Mucosa of stomach (tissue), 1 donor: ENCODE results near the gene ENTPD1.

ENCODE experiments used
- H3K27me3 ChIP-seq: one replicate; pipeline ENCODE4 v1.7.0; 2013; ENCODE audit warnings: mild to moderate bottlenecking, low read length; ENCODE audit not compliant: control insufficient read depth, insufficient read depth
- H3K36me3 ChIP-seq: one replicate; pipeline ENCODE4 v1.7.0; 2013; ENCODE audit warnings: low read length; ENCODE audit not compliant: control insufficient read depth, insufficient read depth
- H3K4me1 ChIP-seq: one replicate; pipeline ENCODE4 v1.7.0; 2013; ENCODE audit warnings: mild to moderate bottlenecking, low read length; ENCODE audit not compliant: control insufficient read depth, insufficient read depth
- H3K4me3 ChIP-seq: one replicate; pipeline ENCODE4 v1.7.0; 2013; ENCODE audit warnings: low read length
- H3K9ac ChIP-seq: one replicate; pipeline ENCODE4 v1.7.0; 2013; ENCODE audit warnings: mild to moderate bottlenecking, low read length, moderate library complexity
- H3K9me3 ChIP-seq: one replicate; pipeline ENCODE4 v1.7.0; 2013; ENCODE audit warnings: mild to moderate bottlenecking, low read length, moderate library complexity; ENCODE audit not compliant: control insufficient read depth
- donor health status: Pancreatic carcinoma.

The ENTPD1 gene

GRCh38 chr10:95821720-95822119, 65.8 kb downstream of the ENTPD1 start:
- Histone ChIP-seq H3K36me3 (no peaks in the 10 kb centered on the region), H3K4me3 (no peak overlapping the region), H3K4me1 (no peaks in the 10 kb centered on the region), H3K27me3 (no peaks in the 10 kb centered on the region), H3K9me3 (no peaks in the 10 kb centered on the region), H3K9ac (no peak overlapping the region)

- H3K9ac ChIP-seq: no peak overlapping the region
- H3K4me3 ChIP-seq: no peak overlapping the region
- H3K4me1 ChIP-seq: no peaks in the 10 kb centered on the region
- H3K27me3 ChIP-seq: no peaks in the 10 kb centered on the region
- no peaks in the 10 kb centered on the region for H3K36me3 ChIP-seq
- H3K9me3 ChIP-seq: no peaks in the 10 kb centered on the region
These were observed 74.1 kb downstream of the ENTPD1 start for GRCh38 chr10:95830044-95830443.

GRCh38 chr10:95831076-95831475, 75.1 kb downstream of the ENTPD1 start:
- Histone ChIP-seq H3K4me3 (no peak overlapping the region), H3K4me1 (no peaks in the 10 kb centered on the region), H3K9ac (no peak overlapping the region), H3K27me3 (no peaks in the 10 kb centered on the region), H3K9me3 (no peaks in the 10 kb centered on the region), H3K36me3 (no peaks in the 10 kb centered on the region)

DNA sequence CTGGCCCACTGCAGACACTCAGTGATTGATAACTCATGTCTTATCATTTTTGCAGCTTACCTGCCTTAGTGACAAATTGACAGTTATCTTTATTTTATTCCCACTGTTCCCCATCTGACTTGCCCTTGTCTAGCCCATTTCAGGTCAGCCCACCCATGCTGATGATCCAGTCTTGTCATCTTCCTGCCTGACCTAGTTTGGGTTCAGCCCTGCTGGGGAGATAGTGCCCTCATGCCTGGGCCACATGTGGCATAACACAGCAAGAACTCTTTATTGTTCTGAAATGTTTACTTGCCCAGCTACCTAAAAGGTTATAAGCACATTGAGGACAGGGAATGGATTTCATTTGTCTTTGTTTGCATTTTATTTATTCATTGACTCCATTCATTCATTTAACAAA, 75.6 kb downstream of the ENTPD1 start:
- Histone ChIP-seq H3K27me3 (no peaks in the 10 kb centered on the region), H3K4me1 (no peaks in the 10 kb centered on the region), H3K9ac (no peak overlapping the region), H3K9me3 (no peaks in the 10 kb centered on the region), H3K4me3 (no peak overlapping the region), H3K36me3 (no peaks in the 10 kb centered on the region)

DNA sequence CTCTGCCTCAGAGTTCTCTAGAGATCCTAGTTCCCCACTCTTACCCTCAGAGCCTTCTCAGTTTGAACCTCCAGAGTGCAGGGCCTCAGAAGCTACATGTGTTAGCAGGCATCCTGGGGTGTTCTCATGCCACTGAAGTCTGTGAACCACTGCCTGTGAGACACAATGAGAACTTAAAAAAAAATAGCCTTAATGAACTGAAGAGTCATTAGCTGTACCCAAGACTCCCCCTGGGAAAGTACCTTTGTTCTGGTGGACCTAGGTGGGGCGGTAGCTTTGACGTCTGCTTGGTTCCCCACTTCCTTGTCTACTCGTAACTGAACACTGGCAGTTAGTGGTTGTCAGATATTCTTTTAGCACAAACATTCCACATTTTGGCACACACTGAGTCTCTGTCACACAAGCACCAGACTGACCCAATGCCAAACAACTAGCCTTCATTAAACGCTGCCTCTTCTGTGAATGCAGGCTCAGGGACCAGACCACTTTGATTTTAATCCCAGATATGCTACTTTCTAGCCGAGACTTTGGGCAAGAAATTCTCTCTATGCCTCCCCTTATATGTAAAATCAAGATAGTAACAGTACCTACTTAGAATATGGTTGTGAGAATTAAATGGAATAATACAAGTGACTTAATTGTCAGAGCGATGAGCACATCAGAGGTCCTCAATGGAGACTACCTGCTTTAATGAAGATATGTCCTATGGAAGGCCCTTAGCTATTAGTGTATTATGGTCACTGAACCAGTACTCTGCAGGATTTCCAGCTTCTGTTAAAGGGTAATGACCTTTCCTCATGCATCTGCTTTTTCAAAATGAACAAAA, 76.5 kb downstream of the ENTPD1 start:
- Histone ChIP-seq H3K4me1 (no peaks in the 10 kb centered on the region), H3K36me3 (no peaks in the 10 kb centered on the region), H3K27me3 (no peaks in the 10 kb centered on the region), H3K4me3 (no peak overlapping the region), H3K9ac (no peak overlapping the region), H3K9me3 (no peaks in the 10 kb centered on the region)

- Histone ChIP-seq H3K36me3 (no peaks in the 10 kb centered on the region), H3K9me3 (no peaks in the 10 kb centered on the region), H3K4me1 (no peaks in the 10 kb centered on the region), H3K4me3 (no peak overlapping the region), H3K27me3 (no peaks in the 10 kb centered on the region), H3K9ac (no peak overlapping the region)
These were observed 77.2 kb downstream of the ENTPD1 start for GRCh38 chr10:95833042-95833610.

- H3K9me3 ChIP-seq: no peaks in the 10 kb centered on the region
- H3K27me3 ChIP-seq: no peaks in the 10 kb centered on the region
- H3K36me3 ChIP-seq: no peaks in the 10 kb centered on the region
- no peak overlapping the region for H3K9ac ChIP-seq
- H3K4me3 ChIP-seq: no peak overlapping the region
- no peaks in the 10 kb centered on the region for H3K4me1 ChIP-seq
These were observed 78.4 kb downstream of the ENTPD1 start for GRCh38 chr10:95834406-95834805.

- H3K4me1 ChIP-seq: no peaks in the 10 kb centered on the region
These were observed 79.3 kb downstream of the ENTPD1 start for GRCh38 chr10:95835149-95835860.

GRCh38 chr10:95835911-95836310, 79.9 kb downstream of the ENTPD1 start:
- Histone ChIP-seq H3K27me3 (no peaks in the 10 kb centered on the region), H3K9ac (no peak overlapping the region), H3K36me3 (no peaks in the 10 kb centered on the region), H3K4me3 (no peak overlapping the region), H3K4me1 (no peaks in the 10 kb centered on the region), H3K9me3 (no peaks in the 10 kb centered on the region)

More at GRCh38 chr10:95835149-95835860, 79.3 kb downstream of the ENTPD1 start:
- Histone ChIP-seq H3K4me3 (no peak overlapping the region), H3K36me3 (no peaks in the 10 kb centered on the region), H3K27me3 (no peaks in the 10 kb centered on the region), H3K9me3 (no peaks in the 10 kb centered on the region), H3K9ac (no peak overlapping the region)

DNA sequence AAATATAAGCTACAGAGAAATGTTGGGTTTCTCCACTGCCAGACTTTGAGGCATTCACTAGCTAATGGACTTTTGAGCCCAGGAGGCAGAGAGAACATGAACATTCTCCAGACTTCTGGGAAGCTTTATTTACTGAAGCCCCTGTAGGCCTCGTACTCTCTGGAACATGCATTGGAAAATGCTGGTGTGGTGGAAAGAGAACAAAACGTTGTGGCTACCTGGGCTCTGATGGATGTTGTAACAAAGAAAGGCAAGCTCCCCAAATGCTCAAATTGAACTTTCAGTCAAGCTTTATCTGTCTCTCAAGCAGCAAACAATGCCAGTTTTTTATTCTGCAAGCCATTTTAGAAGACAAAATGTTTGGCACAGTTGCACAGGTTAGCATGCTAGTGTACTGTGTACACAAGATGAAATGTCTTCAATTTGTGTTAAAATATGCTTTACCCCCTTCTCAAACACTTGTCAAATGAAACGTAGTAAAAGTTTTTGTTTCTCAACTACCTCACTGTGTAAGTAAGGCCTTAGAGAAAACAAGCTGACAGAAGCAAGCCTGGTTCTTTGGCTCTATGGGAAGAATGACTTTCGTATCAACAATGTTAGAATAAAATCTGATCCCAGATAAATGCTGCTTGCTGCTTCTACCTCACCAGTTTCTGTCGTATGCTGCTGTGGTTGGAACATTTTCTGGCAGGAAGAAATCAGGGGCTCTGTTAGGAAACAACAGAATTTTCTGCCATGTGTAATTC, 80.8 kb downstream of the ENTPD1 start:
- no peaks in the 10 kb centered on the region for H3K4me1 ChIP-seq
- H3K4me3 ChIP-seq: no peak overlapping the region
- H3K36me3 ChIP-seq: no peaks in the 10 kb centered on the region
- no peaks in the 10 kb centered on the region for H3K9me3 ChIP-seq
- H3K9ac ChIP-seq: no peak overlapping the region
- H3K27me3 ChIP-seq: no peaks in the 10 kb centered on the region

DNA sequence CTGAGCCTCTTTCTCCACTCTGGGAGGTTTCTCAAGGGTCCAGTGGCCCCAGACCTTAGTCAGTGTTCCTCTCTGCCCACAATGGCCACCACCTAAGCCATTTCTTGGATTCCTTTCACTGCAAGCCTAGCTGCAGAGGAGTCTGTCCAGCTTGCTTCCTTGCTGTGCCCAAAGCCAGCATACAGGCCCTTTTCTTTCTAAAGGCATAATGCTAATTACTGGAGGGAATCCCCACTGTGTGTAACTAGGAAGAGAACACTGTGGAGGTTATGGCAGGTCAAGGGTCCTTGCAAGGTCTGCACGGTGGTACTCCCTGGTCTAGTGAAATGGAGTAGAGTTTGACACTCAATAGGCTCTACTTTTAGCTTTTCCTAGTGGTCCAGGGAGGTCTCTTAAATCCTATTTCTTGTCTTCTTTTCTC, 81.4 kb downstream of the ENTPD1 start:
- Histone ChIP-seq H3K27me3 (no peaks in the 10 kb centered on the region), H3K9me3 (no peaks in the 10 kb centered on the region), H3K4me1 (no peaks in the 10 kb centered on the region), H3K36me3 (no peaks in the 10 kb centered on the region), H3K9ac (no peak overlapping the region), H3K4me3 (no peak overlapping the region)

DNA sequence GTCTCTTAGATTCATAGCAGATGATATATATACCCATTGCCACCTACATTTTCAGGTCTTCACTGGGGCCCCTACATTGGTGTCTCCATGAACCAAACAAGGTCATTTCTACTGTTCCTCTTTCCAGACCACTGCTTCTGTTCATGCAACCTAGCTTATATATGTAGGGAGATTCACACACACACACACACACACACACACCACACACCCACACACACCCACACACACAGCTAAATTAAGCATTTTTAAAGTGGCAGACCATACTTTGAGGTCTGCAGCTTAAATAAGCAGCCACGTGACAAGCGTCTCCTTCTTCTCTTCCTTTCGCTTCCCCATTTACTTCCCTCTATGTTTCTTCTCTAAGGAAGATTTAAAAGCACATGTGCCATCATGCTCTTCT, 81.8 kb downstream of the ENTPD1 start:
- no peak overlapping the region for H3K4me3 ChIP-seq
- no peak overlapping the region for H3K9ac ChIP-seq
- no peaks in the 10 kb centered on the region for H3K36me3 ChIP-seq
- H3K4me1 ChIP-seq: no peaks in the 10 kb centered on the region
- no peaks in the 10 kb centered on the region for H3K27me3 ChIP-seq
- no peaks in the 10 kb centered on the region for H3K9me3 ChIP-seq
